ENCODE measurements around the gene PIK3R6.

GRCh38 chr17:8846768-8847211 lies 20.7 kb downstream of the PIK3R6 start:
- TF ChIP-seq, protein P1, sequence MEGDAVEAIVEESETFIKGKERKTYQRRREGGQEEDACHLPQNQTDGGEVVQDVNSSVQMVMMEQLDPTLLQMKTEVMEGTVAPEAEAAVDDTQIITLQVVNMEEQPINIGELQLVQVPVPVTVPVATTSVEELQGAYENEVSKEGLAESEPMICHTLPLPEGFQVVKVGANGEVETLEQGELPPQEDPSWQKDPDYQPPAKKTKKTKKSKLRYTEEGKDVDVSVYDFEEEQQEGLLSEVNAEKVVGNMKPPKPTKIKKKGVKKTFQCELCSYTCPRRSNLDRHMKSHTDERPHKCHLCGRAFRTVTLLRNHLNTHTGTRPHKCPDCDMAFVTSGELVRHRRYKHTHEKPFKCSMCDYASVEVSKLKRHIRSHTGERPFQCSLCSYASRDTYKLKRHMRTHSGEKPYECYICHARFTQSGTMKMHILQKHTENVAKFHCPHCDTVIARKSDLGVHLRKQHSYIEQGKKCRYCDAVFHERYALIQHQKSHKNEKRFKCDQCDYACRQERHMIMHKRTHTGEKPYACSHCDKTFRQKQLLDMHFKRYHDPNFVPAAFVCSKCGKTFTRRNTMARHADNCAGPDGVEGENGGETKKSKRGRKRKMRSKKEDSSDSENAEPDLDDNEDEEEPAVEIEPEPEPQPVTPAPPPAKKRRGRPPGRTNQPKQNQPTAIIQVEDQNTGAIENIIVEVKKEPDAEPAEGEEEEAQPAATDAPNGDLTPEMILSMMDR (conservative IDR thresholded peaks at IDR 0.05; ENCODE audit: low read length), result no peak
- no peak for TF ChIP-seq EZH2phosphoT487 (IDR thresholded peaks at IDR 0.05; ENCODE audit: borderline replicate concordance)
